ENCODE results near the gene YWHAE. TPM values are rescaled to one million over a fixed set of nuclear protein-coding genes. Genes with fewer than 3 reads are reported as not detected.
A peak's percentile ranks its signal among the peaks of the same experiment; 100 is the strongest.
"Not testable (repeated sequence)": the region's sequence is repeated elsewhere in the genome, so short reads cannot be mapped to it uniquely, and the experiment has no call there.

YWHAE gene
- total RNA-seq, 1 experiment from 2014 or later: 1,033 TPM

DNA sequence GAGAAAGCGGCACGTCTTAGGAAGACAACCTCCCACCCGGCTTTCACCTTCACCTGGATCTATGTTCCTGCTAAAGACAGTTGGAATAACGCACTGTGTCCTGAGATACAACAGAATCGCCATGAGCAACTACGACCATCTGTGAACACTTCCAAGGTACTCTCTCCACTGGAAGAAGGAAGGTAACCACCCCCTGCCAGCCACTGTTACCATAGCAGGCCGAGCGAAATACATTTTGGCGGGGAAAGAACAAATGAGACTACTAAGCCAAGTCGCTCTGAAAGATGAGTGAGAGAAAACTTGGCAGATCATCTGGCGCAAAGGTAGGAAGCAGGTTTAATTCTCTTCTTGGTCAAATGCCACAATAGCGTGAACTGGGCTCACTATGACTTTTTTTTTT is 46.2 kb upstream of the YWHAE start:
- Mint-ChIP-seq H3K27me3 (ENCODE audit: low read depth) (no peaks in the 10 kb centered on the region), H3K9me3 (no peaks in the 10 kb centered on the region), H3K4me3 (no peak overlapping the region), H3K36me3 (peaks cover 11% of the 10 kb centered on the region; the same call in 1 of the 2 replicates), H3K4me1 (0 out of 2 replicates have a peak, but pooled peaks cover 4% of the 10 kb centered on the region), H3K27ac (no peak overlapping the region)
- CTCF ChIA-PET: interaction anchor here (0.7 to 2.3 kb wide), 3 partner anchors 22 to 81 kb away, joined by 3 to 10 read pairs (median 6); no protein-coding TSS in a partner anchor
- POLR2A ChIA-PET: interaction anchor here (0.7 kb wide), 1 partner anchor 66 kb away, joined by 4 read pairs; no protein-coding TSS in a partner anchor
- DNase-seq (ENCODE audit: low spot score) (no peak), ATAC-seq (no peak)
- no peak for TF ChIP-seq JUN (CRISPR knock-in tag; IDR thresholded peaks at IDR 0.05)
- TF ChIP-seq NFE2L1 (CRISPR knock-in tag; IDR thresholded peaks at IDR 0.05): no peak
- TF ChIP-seq, protein P1, sequence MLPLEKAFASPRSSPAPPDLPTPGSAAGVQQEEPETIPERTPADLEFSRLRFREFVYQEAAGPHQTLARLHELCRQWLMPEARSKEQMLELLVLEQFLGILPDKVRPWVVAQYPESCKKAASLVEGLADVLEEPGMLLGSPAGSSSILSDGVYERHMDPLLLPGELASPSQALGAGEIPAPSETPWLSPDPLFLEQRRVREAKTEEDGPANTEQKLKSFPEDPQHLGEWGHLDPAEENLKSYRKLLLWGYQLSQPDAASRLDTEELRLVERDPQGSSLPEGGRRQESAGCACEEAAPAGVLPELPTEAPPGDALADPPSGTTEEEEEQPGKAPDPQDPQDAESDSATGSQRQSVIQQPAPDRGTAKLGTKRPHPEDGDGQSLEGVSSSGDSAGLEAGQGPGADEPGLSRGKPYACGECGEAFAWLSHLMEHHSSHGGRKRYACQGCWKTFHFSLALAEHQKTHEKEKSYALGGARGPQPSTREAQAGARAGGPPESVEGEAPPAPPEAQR (CRISPR knock-in tag; IDR thresholded peaks at IDR 0.05): no peak
- TF ChIP-seq, protein P2, sequence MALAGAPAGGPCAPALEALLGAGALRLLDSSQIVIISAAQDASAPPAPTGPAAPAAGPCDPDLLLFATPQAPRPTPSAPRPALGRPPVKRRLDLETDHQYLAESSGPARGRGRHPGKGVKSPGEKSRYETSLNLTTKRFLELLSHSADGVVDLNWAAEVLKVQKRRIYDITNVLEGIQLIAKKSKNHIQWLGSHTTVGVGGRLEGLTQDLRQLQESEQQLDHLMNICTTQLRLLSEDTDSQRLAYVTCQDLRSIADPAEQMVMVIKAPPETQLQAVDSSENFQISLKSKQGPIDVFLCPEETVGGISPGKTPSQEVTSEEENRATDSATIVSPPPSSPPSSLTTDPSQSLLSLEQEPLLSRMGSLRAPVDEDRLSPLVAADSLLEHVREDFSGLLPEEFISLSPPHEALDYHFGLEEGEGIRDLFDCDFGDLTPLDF (CRISPR knock-in tag; IDR thresholded peaks at IDR 0.05): no peak
- no peak for TF ChIP-seq JAZF1 (CRISPR knock-in tag; IDR thresholded peaks at IDR 0.05)
- TF ChIP-seq, protein P3, sequence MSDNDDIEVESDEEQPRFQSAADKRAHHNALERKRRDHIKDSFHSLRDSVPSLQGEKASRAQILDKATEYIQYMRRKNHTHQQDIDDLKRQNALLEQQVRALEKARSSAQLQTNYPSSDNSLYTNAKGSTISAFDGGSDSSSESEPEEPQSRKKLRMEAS (CRISPR knock-in tag; IDR thresholded peaks at IDR 0.05): no peak
- TF ChIP-seq, protein P4, sequence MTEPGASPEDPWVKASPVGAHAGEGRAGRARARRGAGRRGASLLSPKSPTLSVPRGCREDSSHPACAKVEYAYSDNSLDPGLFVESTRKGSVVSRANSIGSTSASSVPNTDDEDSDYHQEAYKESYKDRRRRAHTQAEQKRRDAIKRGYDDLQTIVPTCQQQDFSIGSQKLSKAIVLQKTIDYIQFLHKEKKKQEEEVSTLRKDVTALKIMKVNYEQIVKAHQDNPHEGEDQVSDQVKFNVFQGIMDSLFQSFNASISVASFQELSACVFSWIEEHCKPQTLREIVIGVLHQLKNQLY (CRISPR knock-in tag; IDR thresholded peaks at IDR 0.05): no peak

DNA sequence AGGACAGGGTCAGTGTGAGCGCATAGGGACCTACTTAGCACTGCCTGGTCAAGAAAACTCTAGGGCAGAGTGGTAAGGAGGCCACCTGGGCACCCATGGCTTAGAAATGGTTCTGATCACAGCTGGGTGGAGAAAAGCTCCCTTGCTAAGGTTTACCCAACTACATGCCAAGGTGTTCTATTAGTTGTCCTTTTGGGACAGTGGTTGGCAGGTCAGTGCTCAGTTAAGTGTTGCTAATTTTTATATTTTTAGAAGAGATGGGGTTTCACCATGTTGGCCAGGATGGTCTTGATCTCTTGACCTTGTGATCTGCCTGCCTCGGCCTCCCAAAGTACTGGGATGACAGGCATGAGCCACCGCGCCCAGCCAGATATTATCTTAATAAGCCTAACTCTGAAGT is 45.7 kb upstream of the YWHAE start:
- H3K4me3 Mint-ChIP-seq; POLR2A ChIA-PET; DNase-seq (ENCODE audit: low spot score); H3K4me1 Mint-ChIP-seq; H3K27me3 Mint-ChIP-seq (ENCODE audit: low read depth); H3K9me3 Mint-ChIP-seq; ATAC-seq: not testable (repeated sequence)
- CTCF ChIA-PET: interaction anchor here (0.6 to 2.3 kb wide), 3 partner anchors 58 to 80 kb away, joined by 3 to 10 read pairs (median 4); no protein-coding TSS in a partner anchor
- H3K36me3 Mint-ChIP-seq: peaks cover 11% of the 10 kb centered on the region; the same call in 1 of the 2 replicates
- H3K27ac Mint-ChIP-seq: peak overlapping the region; percentile 30; the same call in 1 of the 2 replicates

DNA sequence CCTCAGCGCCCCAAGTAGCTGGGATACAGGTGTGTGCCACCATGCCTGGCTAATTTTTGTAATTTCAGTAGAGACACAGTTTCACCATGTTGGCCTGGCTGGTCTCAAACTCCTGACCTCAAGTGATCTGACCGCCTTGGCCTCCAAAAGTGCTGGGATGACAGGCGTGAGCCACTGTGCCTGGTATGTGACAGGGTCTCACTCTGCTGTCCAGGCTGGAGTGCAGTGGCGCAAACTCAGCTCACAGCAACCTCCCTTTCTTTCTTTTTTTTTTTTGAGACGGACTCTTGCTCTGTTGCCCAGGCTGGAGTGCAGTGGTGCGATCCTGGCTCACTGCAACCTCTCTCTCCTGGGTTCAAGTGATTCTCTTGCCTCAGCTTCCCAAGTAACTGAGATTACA is 42.7 kb upstream of the YWHAE start:
- POLR2A ChIA-PET: not testable (repeated sequence)
- CTCF ChIA-PET: interaction anchor here (1.6 kb wide), 1 partner anchor 77 kb away, joined by 6 read pairs; no protein-coding TSS in a partner anchor

DNA sequence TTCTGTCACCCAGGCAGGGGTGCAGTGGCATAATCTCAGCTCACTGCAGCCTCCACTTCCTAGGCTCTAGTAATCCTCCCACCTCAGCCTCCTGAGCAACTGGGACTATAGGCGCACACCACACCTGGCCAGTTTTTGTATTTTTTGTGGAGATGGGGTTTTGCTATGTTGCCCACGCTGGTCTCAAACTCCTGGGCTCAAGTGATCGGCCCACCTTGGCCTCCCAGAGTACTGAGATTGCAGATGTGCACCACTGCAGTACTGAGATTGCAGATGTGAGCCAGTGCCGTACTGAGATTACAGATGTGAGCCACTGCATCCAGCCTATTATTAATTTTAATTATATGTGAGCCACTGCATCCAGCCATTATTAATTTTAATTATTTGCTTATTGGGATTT is 42.2 kb upstream of the YWHAE start:
- H3K36me3 Mint-ChIP-seq: no peaks in the 10 kb centered on the region; the same call in 1 of the 2 replicates
- H3K4me1 Mint-ChIP-seq: 0 out of 2 replicates have a peak, but pooled peaks cover 2% of the 10 kb centered on the region
- CTCF ChIA-PET: interaction anchor here (0.6 kb wide), 1 partner anchor 251 kb away, joined by 3 read pairs; no protein-coding TSS in a partner anchor
- ATAC-seq: no peak
- no peaks in the 10 kb centered on the region for H3K9me3 Mint-ChIP-seq
- H3K4me3 Mint-ChIP-seq: no peak overlapping the region
- DNase-seq (ENCODE audit: low spot score): no peak
- POLR2A ChIA-PET: no interaction called here
- no peaks in the 10 kb centered on the region for H3K27me3 Mint-ChIP-seq (ENCODE audit: low read depth)
- H3K27ac Mint-ChIP-seq: no peak overlapping the region
- no peak for TF ChIP-seq OVOL2 (CRISPR knock-in tag; IDR thresholded peaks at IDR 0.05; ENCODE audit: borderline replicate concordance)
- no peak for TF ChIP-seq ELF4 (CRISPR knock-in tag; IDR thresholded peaks at IDR 0.05; ENCODE audit: low read depth)
- TF ChIP-seq IRF2 (CRISPR knock-in tag; IDR thresholded peaks at IDR 0.05; ENCODE audit: borderline replicate concordance, low read depth): no peak
- no peak for TF ChIP-seq ZNF423 (CRISPR knock-in tag; IDR thresholded peaks at IDR 0.05)
- TF ChIP-seq GTF2I (CRISPR knock-in tag; conservative IDR thresholded peaks at IDR 0.05): no peak
- TF ChIP-seq ZNF416 (CRISPR knock-in tag; IDR thresholded peaks at IDR 0.05): no peak
- TF ChIP-seq FOXJ3 (CRISPR knock-in tag; IDR thresholded peaks at IDR 0.05; ENCODE audit: borderline replicate concordance): no peak
- TF ChIP-seq ZNF121 (CRISPR knock-in tag; IDR thresholded peaks at IDR 0.05): no peak
- TF ChIP-seq, protein P5, sequence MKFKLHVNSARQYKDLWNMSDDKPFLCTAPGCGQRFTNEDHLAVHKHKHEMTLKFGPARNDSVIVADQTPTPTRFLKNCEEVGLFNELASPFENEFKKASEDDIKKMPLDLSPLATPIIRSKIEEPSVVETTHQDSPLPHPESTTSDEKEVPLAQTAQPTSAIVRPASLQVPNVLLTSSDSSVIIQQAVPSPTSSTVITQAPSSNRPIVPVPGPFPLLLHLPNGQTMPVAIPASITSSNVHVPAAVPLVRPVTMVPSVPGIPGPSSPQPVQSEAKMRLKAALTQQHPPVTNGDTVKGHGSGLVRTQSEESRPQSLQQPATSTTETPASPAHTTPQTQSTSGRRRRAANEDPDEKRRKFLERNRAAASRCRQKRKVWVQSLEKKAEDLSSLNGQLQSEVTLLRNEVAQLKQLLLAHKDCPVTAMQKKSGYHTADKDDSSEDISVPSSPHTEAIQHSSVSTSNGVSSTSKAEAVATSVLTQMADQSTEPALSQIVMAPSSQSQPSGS (CRISPR knock-in tag; IDR thresholded peaks at IDR 0.05; ENCODE audit: borderline replicate concordance, low read depth): no peak
- TF ChIP-seq ZNF219 (CRISPR knock-in tag; IDR thresholded peaks at IDR 0.05; ENCODE audit: borderline replicate concordance): no peak
- TF ChIP-seq CREM (CRISPR knock-in tag; IDR thresholded peaks at IDR 0.05): no peak
- TF ChIP-seq, protein P6, sequence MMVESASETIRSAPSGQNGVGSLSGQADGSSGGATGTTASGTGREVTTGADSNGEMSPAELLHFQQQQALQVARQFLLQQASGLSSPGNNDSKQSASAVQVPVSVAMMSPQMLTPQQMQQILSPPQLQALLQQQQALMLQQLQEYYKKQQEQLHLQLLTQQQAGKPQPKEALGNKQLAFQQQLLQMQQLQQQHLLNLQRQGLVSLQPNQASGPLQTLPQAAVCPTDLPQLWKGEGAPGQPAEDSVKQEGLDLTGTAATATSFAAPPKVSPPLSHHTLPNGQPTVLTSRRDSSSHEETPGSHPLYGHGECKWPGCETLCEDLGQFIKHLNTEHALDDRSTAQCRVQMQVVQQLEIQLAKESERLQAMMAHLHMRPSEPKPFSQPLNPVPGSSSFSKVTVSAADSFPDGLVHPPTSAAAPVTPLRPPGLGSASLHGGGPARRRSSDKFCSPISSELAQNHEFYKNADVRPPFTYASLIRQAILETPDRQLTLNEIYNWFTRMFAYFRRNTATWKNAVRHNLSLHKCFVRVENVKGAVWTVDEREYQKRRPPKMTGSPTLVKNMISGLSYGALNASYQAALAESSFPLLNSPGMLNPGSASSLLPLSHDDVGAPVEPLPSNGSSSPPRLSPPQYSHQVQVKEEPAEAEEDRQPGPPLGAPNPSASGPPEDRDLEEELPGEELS (CRISPR knock-in tag; IDR thresholded peaks at IDR 0.05): no peak
- no peak for TF ChIP-seq HMGA2 (CRISPR knock-in tag; IDR thresholded peaks at IDR 0.05)
- no peak for TF ChIP-seq ZNF263 (CRISPR knock-in tag; IDR thresholded peaks at IDR 0.05; ENCODE audit: low read depth)
- no peak for TF ChIP-seq CREB1 (CRISPR knock-in tag; IDR thresholded peaks at IDR 0.05)
- TF ChIP-seq RORB (CRISPR knock-in tag; IDR thresholded peaks at IDR 0.05): no peak
- TF ChIP-seq, protein P3 (CRISPR knock-in tag; IDR thresholded peaks at IDR 0.05): no peak

More for the DNA sequence above, 42.7 kb upstream of the YWHAE start:
- not testable (repeated sequence) for H3K4me1 Mint-ChIP-seq; H3K27ac Mint-ChIP-seq; H3K36me3 Mint-ChIP-seq; H3K9me3 Mint-ChIP-seq; H3K27me3 Mint-ChIP-seq (ENCODE audit: low read depth); ATAC-seq; H3K4me3 Mint-ChIP-seq; DNase-seq (ENCODE audit: low spot score)
- peak; percentile 70; the same call in 1 of the 2 replicates for TF ChIP-seq ZNF121 (CRISPR knock-in tag; IDR thresholded peaks at IDR 0.05)

Measured in WTC11 (cell line).